ENCODE results near the gene PADI6.

PADI6 gene

DNA sequence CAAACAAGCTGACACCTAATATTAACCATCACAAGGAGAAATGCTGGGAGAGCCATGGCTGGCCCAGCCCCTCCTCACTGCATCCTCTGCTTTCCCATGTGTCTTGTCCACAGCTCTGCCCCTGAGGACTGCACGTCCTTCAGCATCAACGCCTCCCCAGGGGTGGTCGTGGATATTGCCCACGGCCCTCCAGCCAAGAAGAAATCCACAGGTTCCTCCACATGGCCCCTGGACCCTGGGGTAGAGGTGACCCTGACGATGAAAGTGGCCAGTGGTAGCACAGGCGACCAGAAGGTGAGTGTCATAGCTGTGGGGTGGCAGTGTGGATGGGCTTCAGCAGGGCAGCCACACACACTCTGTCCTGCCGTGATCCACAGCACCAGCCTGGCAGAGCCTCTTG lies 41.1 kb upstream of the PADI6 start:
- no peak for ATAC-seq

DNA sequence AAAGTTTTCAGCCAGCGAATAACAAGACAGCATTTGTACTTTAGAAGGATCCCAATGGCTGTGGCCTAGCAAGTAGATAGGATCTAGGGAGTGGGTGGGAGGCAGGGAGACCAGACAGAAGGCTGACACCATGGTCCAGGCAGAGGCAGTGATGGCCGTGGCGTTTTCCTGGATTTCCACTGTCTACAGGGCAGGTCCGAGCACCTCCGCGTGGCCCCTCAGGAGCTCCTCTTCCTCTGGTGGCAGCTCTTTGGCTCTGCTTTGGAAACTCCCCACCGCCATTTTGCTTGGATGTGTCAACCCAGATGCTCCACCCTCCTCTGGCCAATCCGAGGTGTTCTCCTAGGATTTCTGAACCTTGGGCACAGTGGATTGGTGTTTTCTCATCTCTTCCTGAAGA lies 38.9 kb upstream of the PADI6 start:
- TF ChIP-seq, protein P1, sequence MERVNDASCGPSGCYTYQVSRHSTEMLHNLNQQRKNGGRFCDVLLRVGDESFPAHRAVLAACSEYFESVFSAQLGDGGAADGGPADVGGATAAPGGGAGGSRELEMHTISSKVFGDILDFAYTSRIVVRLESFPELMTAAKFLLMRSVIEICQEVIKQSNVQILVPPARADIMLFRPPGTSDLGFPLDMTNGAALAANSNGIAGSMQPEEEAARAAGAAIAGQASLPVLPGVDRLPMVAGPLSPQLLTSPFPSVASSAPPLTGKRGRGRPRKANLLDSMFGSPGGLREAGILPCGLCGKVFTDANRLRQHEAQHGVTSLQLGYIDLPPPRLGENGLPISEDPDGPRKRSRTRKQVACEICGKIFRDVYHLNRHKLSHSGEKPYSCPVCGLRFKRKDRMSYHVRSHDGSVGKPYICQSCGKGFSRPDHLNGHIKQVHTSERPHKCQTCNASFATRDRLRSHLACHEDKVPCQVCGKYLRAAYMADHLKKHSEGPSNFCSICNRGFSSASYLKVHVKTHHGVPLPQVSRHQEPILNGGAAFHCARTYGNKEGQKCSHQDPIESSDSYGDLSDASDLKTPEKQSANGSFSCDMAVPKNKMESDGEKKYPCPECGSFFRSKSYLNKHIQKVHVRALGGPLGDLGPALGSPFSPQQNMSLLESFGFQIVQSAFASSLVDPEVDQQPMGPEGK (CRISPR knock-in tag; IDR thresholded peaks at IDR 0.05; ENCODE audit: borderline replicate concordance): no peak
- TF ChIP-seq ARNTL (CRISPR knock-in tag; IDR thresholded peaks at IDR 0.05; ENCODE audit: borderline replicate concordance, low read depth) (no peak), PPARA (CRISPR knock-in tag; IDR thresholded peaks at IDR 0.05; ENCODE audit: borderline replicate concordance) (no peak), ZNF70 (CRISPR knock-in tag; IDR thresholded peaks at IDR 0.05) (no peak), OSR1 (CRISPR knock-in tag; IDR thresholded peaks at IDR 0.05) (no peak), ZFP30 (CRISPR knock-in tag; IDR thresholded peaks at IDR 0.05) (no peak), TCF4 (CRISPR knock-in tag; IDR thresholded peaks at IDR 0.05; ENCODE audit: borderline replicate concordance) (no peak), ZC3H10 (CRISPR knock-in tag; IDR thresholded peaks at IDR 0.05) (no peak), GLIS3 (CRISPR knock-in tag; IDR thresholded peaks at IDR 0.05) (no peak), TOX (CRISPR knock-in tag; IDR thresholded peaks at IDR 0.05; ENCODE audit: borderline replicate concordance) (no peak), ZNF8 (CRISPR knock-in tag; IDR thresholded peaks at IDR 0.05) (no peak), ZFP3 (CRISPR knock-in tag; IDR thresholded peaks at IDR 0.05) (no peak), ZNF565 (CRISPR knock-in tag; conservative IDR thresholded peaks at IDR 0.05; ENCODE audit: low read depth) (no peak), BACH2 (CRISPR knock-in tag; IDR thresholded peaks at IDR 0.05; ENCODE audit: borderline replicate concordance) (no peak), ESRRG (CRISPR knock-in tag; IDR thresholded peaks at IDR 0.05) (no peak)
- TF ChIP-seq, protein P2, sequence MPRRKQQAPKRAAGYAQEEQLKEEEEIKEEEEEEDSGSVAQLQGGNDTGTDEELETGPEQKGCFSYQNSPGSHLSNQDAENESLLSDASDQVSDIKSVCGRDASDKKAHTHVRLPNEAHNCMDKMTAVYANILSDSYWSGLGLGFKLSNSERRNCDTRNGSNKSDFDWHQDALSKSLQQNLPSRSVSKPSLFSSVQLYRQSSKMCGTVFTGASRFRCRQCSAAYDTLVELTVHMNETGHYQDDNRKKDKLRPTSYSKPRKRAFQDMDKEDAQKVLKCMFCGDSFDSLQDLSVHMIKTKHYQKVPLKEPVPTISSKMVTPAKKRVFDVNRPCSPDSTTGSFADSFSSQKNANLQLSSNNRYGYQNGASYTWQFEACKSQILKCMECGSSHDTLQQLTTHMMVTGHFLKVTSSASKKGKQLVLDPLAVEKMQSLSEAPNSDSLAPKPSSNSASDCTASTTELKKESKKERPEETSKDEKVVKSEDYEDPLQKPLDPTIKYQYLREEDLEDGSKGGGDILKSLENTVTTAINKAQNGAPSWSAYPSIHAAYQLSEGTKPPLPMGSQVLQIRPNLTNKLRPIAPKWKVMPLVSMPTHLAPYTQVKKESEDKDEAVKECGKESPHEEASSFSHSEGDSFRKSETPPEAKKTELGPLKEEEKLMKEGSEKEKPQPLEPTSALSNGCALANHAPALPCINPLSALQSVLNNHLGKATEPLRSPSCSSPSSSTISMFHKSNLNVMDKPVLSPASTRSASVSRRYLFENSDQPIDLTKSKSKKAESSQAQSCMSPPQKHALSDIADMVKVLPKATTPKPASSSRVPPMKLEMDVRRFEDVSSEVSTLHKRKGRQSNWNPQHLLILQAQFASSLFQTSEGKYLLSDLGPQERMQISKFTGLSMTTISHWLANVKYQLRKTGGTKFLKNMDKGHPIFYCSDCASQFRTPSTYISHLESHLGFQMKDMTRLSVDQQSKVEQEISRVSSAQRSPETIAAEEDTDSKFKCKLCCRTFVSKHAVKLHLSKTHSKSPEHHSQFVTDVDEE (CRISPR knock-in tag; IDR thresholded peaks at IDR 0.05): no peak
- TF ChIP-seq, protein P3, sequence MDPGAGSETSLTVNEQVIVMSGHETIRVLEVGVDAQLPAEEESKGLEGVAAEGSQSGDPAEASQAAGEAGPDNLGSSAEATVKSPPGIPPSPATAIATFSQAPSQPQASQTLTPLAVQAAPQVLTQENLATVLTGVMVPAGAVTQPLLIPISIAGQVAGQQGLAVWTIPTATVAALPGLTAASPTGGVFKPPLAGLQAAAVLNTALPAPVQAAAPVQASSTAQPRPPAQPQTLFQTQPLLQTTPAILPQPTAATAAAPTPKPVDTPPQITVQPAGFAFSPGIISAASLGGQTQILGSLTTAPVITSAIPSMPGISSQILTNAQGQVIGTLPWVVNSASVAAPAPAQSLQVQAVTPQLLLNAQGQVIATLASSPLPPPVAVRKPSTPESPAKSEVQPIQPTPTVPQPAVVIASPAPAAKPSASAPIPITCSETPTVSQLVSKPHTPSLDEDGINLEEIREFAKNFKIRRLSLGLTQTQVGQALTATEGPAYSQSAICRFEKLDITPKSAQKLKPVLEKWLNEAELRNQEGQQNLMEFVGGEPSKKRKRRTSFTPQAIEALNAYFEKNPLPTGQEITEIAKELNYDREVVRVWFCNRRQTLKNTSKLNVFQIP (CRISPR knock-in tag; IDR thresholded peaks at IDR 0.05; ENCODE audit: borderline replicate concordance, low read depth): no peak
- TF ChIP-seq, protein P4, sequence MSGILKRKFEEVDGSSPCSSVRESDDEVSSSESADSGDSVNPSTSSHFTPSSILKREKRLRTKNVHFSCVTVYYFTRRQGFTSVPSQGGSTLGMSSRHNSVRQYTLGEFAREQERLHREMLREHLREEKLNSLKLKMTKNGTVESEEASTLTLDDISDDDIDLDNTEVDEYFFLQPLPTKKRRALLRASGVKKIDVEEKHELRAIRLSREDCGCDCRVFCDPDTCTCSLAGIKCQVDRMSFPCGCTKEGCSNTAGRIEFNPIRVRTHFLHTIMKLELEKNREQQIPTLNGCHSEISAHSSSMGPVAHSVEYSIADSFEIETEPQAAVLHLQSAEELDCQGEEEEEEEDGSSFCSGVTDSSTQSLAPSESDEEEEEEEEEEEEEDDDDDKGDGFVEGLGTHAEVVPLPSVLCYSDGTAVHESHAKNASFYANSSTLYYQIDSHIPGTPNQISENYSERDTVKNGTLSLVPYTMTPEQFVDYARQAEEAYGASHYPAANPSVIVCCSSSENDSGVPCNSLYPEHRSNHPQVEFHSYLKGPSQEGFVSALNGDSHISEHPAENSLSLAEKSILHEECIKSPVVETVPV (CRISPR knock-in tag; IDR thresholded peaks at IDR 0.05): no peak
- no peak for ATAC-seq

More for the DNA sequence above, 41.1 kb upstream of the PADI6 start:
- TF ChIP-seq, protein P2 (CRISPR knock-in tag; IDR thresholded peaks at IDR 0.05): no peak
- no peak for TF ChIP-seq RARB (CRISPR knock-in tag; IDR thresholded peaks at IDR 0.05)
- no peak for TF ChIP-seq TCF4 (CRISPR knock-in tag; IDR thresholded peaks at IDR 0.05; ENCODE audit: borderline replicate concordance)
- no peak for TF ChIP-seq CSDC2 (CRISPR knock-in tag; IDR thresholded peaks at IDR 0.05)
- TF ChIP-seq BACH2 (CRISPR knock-in tag; IDR thresholded peaks at IDR 0.05; ENCODE audit: borderline replicate concordance): no peak
- no peak for TF ChIP-seq TOX (CRISPR knock-in tag; IDR thresholded peaks at IDR 0.05; ENCODE audit: borderline replicate concordance)
- TF ChIP-seq ARNTL (CRISPR knock-in tag; IDR thresholded peaks at IDR 0.05; ENCODE audit: borderline replicate concordance, low read depth): no peak
- no peak for TF ChIP-seq ZNF70 (CRISPR knock-in tag; IDR thresholded peaks at IDR 0.05)
- TF ChIP-seq OSR1 (CRISPR knock-in tag; IDR thresholded peaks at IDR 0.05): no peak
- TF ChIP-seq, protein P1 (CRISPR knock-in tag; IDR thresholded peaks at IDR 0.05; ENCODE audit: borderline replicate concordance): no peak
- TF ChIP-seq ZC3H10 (CRISPR knock-in tag; IDR thresholded peaks at IDR 0.05): no peak
- no peak for TF ChIP-seq ZFP3 (CRISPR knock-in tag; IDR thresholded peaks at IDR 0.05)
- TF ChIP-seq ISL1 (CRISPR knock-in tag; IDR thresholded peaks at IDR 0.05): no peak

Data from SK-N-SH treated with all-trans-retinoic acid at 6 μM for 48 hours (cell line).